SH-SY5Y (cell line): ENCODE data around the gene TMEM109.

Source experiments
- GATA2 ChIP-seq: IDR thresholded peaks from 2 replicates; pipeline ENCODE4 v1.6.1; 2011; ENCODE audit warnings: mild to moderate bottlenecking, low read depth, low read length
- GATA3 ChIP-seq: IDR thresholded peaks from 2 replicates; pipeline ENCODE4 v1.6.1; 2011; ENCODE audit warnings: low read depth, mild to moderate bottlenecking, low read length, moderate library complexity

GRCh38 chr11:60931917-60932316, 18.0 kb downstream of the TMEM109 start:
- no peak for TF ChIP-seq GATA2
- TF ChIP-seq GATA3: no peak
